Measurements from ENCODE around the gene ELAC2.
A peak's percentile ranks its signal among the peaks of the same experiment; 100 is the strongest.

ELAC2 gene

DNA sequence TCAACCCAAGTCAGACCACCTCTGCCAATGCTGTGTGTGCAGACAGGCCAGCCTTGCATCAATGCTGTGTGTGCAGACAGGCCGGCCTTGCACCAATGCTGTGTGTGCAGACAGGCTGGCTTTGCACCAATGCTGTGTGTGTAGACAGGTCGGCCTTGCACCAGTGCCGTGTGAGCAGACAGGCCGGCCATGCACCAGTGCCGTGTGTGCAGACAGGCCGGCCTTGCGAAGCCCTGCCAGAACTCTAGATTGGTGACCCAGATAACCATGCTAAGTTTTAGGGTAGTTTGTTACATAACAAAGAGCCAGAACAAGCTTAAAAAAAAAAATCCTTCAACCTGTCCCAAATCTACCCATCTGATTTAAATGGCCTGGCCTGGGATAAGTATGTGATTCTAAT is 54.3 kb downstream of the ELAC2 start:
- DNase-seq = no peak

GRCh38 chr17:12961655-12962054 is 56.2 kb downstream of the ELAC2 start:
- no peak for DNase-seq

GRCh38 chr17:12959441-12959840 is 58.4 kb downstream of the ELAC2 start:
- DNase-seq = peak in 6 of 58 donors; percentile 6 to 17 (median 12)

GRCh38 chr17:12958786-12959185 is 59.0 kb downstream of the ELAC2 start:
- DNase-seq = peak in 1 of 58 donors; percentile 5

DNA sequence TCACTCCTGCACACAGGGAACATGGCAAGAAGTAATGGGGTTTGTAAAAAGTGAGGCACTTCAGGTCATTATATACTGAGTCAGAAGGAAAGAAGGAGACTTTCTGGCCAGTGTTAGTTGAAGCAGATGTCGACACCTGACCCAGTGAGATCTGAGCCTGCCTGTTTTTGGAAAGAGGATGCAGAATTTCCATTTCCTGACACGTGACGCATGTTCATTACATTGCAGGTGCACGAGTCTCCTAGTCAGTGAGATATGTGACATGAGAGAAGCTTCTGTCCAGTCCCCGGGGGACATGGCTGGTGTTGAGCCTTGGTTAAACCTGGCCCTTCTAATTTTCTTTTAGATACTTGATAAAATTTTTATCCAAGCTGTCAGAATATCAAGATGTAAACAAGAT is 62.3 kb downstream of the ELAC2 start:
- no peak for DNase-seq

DNA sequence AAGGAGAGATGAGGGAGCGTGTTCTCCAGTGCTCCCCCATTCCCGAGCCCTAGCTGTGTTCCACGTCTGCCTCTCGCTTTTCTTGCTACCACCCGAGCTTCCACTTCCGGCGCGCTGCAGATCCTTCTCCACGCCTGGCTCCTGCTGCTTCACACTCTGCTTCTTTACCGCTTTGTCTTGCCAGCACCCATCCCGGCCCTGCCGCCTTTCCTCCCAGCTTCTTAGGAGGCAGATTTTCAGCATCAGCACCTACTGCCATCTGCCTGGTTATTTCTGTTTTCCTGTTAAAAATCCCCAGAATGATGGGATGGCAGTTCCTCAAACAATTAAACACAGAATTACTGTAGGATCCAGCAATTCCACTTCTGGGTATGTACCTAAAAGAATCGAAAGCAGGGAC is 64.7 kb downstream of the ELAC2 start:
- DNase-seq = peak in 38 of 58 donors; percentile 4 to 76 (median 28)

DNA sequence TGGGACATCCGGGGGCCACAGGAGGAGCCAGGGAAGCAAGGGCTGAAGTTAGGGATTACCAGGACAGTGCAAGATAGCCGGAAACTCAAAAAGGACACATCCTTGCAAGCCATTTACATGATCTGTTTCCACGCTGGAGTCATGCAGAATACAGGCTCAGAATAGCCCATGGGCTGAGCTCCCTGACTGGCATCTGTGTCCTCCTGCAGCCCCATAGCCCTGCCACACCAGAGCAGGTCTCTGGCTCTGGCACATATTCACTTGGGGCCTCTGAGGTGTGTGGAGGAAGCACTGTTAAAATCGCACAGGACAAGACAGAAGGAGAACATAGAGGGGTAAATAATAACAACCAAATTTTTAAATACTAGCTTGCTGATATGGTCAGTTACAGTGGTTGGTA is 65.8 kb downstream of the ELAC2 start:
- DNase-seq = no peak

DNA sequence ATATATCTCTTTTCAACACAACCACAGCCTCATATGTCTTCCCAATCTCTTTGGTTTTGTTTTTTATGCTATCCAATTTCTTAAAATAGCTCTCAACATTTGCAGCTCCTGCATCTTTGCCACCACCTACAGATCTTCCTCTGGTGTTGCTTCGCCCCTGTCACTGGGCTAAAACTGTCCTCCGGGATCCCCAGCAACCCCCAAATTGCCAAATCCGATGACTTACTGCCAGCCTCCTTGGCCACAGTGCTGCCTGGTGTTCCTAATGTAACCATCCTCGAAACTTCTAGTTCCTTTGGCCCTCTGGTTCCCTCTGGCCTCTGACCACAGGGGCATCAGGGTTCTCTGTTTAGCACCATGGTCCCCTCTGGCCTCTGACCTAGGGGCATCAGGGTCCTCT is 70.8 kb downstream of the ELAC2 start:
- peak in 7 of 58 donors; percentile 1 to 22 (median 3) for DNase-seq
